BE2C (cell line): ENCODE results near the gene TLR2.

Experiments
- DNase-seq: peaks from one replicate; pipeline ENCODE4 v3.0.0-alpha.2; 2020
- H3K27me3 ChIP-seq: fragments of 250-450 bp; sonication (Bioruptor Pico); 2 replicates; pipeline ENCODE4 v1.5.1; 2020; ENCODE audit warnings: mild to moderate bottlenecking
- H3K36me3 ChIP-seq: fragments of 250-450 bp; sonication (Bioruptor Pico); 2 replicates; pipeline ENCODE4 v1.5.1; 2020; ENCODE audit warnings: mild to moderate bottlenecking
- H3K4me1 ChIP-seq: fragments of 250-450 bp; sonication (Bioruptor Pico); 2 replicates; pipeline ENCODE4 v1.5.1; 2020
- H3K4me3 ChIP-seq: 2 replicates; pipeline ENCODE4 v1.5.1; 2011; ENCODE audit warnings: low read depth, low read length
- H3K9me3 ChIP-seq: fragments of 250-450 bp; sonication (Bioruptor Pico); 2 replicates; pipeline ENCODE4 v1.5.1; 2020
- TF ChIP-seq, protein P1 (sequence below): IDR thresholded peaks from 2 replicates; pipeline ENCODE4 v1.5.1; 2012; ENCODE audit warnings: mild to moderate bottlenecking, low read depth, low read length

Gene TLR2

DNA sequence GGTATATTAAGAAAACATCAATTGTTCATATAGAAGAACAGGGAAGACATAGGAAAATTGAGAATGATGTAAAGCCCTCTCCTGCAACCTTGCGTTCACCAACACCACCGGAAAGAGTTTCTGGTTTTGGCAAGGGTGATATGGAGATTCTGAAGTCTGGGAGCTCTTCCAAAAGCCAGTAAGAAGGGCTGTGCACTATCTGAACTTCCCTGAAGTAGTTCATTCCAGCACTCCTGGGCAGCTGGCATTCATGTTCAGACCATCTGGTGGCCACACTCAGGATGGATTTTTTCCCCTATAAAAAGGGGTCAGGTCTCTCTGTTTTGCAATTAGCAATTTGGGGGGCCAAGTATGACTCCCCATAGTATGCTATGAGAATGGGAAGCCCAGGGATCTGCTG lies 15.4 kb upstream of the TLR2 start:
- H3K4me1 ChIP-seq: no peaks in the 10 kb centered on the region
- TF ChIP-seq, protein P1, sequence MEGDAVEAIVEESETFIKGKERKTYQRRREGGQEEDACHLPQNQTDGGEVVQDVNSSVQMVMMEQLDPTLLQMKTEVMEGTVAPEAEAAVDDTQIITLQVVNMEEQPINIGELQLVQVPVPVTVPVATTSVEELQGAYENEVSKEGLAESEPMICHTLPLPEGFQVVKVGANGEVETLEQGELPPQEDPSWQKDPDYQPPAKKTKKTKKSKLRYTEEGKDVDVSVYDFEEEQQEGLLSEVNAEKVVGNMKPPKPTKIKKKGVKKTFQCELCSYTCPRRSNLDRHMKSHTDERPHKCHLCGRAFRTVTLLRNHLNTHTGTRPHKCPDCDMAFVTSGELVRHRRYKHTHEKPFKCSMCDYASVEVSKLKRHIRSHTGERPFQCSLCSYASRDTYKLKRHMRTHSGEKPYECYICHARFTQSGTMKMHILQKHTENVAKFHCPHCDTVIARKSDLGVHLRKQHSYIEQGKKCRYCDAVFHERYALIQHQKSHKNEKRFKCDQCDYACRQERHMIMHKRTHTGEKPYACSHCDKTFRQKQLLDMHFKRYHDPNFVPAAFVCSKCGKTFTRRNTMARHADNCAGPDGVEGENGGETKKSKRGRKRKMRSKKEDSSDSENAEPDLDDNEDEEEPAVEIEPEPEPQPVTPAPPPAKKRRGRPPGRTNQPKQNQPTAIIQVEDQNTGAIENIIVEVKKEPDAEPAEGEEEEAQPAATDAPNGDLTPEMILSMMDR: no peak
- no peak for DNase-seq
- no peaks in the 10 kb centered on the region for H3K36me3 ChIP-seq
- H3K9me3 ChIP-seq: no peaks in the 10 kb centered on the region
- H3K4me3 ChIP-seq: no peak overlapping the region
- H3K27me3 ChIP-seq: no peaks in the 10 kb centered on the region

DNA sequence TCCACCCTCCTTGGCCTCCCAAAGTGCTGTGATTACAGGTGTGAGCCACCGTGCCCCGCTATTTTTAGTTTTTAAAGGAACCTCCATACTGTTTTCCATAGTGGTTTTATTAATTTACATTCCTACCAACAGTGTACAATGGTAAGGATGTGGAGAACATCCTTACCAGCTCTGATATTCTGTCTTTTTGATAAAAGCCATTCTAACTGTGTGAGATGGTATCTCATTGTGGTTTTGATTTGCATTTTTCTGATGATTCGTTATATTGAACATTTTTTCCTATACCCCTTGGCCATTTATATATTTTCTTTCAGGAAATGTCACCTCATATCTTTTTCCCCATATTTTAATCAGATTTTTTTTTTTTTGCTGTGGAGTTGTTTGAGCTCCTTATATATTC lies 14.2 kb upstream of the TLR2 start:
- TF ChIP-seq, protein P1: no peak
- H3K27me3 ChIP-seq: no peaks in the 10 kb centered on the region
- H3K9me3 ChIP-seq: no peaks in the 10 kb centered on the region
- DNase-seq: no peak
- H3K4me1 ChIP-seq: no peaks in the 10 kb centered on the region
- no peak overlapping the region for H3K4me3 ChIP-seq
- no peaks in the 10 kb centered on the region for H3K36me3 ChIP-seq

DNA sequence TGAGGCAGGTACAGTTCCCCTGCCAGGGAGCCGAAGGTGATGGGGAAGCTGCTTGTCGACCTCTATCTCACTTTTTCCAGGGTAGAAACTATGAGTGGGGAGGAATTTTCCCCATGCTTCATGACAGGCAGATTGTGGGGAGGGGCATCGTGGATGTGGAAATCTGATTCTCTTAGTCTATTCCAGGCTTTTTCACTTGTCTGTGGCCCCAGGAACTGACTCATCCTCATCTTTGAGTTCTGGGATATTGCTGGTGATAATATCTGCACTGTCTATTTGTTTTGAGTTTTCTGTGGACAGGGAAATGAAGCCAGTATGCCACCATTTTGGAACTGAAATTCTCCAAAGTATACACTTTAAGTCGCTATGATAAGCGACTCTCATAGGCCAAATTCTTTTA lies 7.6 kb upstream of the TLR2 start:
- no peak overlapping the region for H3K4me3 ChIP-seq
- TF ChIP-seq, protein P1: no peak
- no peaks in the 10 kb centered on the region for H3K4me1 ChIP-seq
- H3K36me3 ChIP-seq: no peaks in the 10 kb centered on the region
- H3K27me3 ChIP-seq: no peaks in the 10 kb centered on the region
- H3K9me3 ChIP-seq: no peaks in the 10 kb centered on the region
- no peak for DNase-seq

DNA sequence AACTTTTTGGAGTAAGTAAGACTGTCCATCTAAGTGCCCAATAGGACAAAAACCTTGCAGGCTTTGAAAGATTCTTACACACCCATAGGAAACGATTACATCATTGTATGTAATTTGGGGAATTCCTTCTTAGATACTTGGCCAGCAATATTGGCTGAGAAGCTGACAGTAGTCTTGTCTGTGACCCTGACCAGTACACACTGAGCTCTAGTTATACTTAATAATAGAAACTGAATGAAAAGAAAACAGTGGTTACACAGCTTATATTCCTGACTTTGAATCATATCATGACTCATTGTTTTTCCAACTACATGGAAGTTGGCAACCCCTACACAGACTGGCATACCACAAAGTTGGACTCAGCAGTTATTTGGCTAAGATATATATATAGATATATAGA lies 7.1 kb upstream of the TLR2 start:
- H3K9me3 ChIP-seq: no peaks in the 10 kb centered on the region; the same call in 1 of the 2 replicates
- H3K27me3 ChIP-seq: no peaks in the 10 kb centered on the region
- DNase-seq: no peak
- TF ChIP-seq, protein P1: no peak
- H3K4me3 ChIP-seq: no peak overlapping the region
- no peaks in the 10 kb centered on the region for H3K4me1 ChIP-seq
- no peaks in the 10 kb centered on the region for H3K36me3 ChIP-seq

DNA sequence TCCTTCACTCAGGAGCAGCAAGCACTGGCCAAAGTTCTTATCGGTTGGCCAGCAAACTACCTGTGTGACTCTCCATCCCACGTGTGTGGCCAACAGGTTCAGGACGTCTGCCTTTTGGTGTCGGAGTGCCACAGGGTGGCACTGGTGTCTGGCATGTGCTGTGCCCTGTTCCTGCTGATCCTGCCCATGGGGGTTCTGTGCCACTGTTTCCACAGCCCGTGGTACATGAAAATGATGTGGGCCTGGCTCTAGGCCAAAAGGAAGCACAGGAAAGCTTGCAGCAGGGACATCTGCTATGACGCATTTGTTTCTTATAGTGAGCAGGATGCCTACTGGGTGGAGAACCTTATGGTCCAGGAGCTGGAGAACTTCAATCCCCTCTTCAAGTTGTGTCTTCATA lies 4.6 kb upstream of the TLR2 start:
- no peak for DNase-seq
- no peak overlapping the region for H3K4me3 ChIP-seq
- TF ChIP-seq, protein P1: no peak
- no peaks in the 10 kb centered on the region; the same call in 1 of the 2 replicates for H3K9me3 ChIP-seq
- H3K27me3 ChIP-seq: peaks cover 5% of the 10 kb centered on the region
- no peaks in the 10 kb centered on the region for H3K36me3 ChIP-seq
- H3K4me1 ChIP-seq: no peaks in the 10 kb centered on the region

DNA sequence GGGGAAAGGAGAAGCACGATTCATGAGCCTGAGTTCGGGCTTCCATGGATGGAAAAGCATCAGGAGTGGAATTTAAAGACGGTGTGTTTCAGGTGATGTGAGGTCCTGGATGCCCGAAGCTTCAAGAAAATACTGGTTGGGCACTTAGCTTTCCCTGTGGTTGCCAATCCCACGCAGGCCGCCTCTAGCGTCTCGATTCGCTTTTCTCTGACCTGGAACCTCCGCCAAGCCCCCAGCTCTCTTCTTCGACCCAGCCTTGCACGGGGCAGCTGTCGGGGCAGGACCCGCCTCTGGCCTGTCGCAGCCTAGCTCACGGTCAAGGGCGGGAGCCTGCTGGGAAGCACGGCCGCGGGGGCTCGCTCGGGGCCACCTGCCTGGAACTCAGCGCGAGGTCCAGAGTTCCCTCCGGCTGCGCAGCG lies 308 bp upstream of the TLR2 start:
- Histone ChIP-seq H3K36me3 (no peaks in the 10 kb centered on the region), H3K27me3 (peaks cover 12% of the 10 kb centered on the region), H3K4me3 (no peak overlapping the region), H3K9me3 (peaks cover 3% of the 10 kb centered on the region), H3K4me1 (no peaks in the 10 kb centered on the region)
- TF ChIP-seq, protein P1: no peak
- DNase-seq: no peak
